Airway epithelial cell (primary cell): ENCODE data around the gene PDGFA. TPM values are rescaled to one million over a fixed set of nuclear protein-coding genes. Genes with fewer than 3 reads are reported as not detected.

Experiments used
- total RNA-seq: library from RNA; depleted of rRNA; stranded (reverse); fragments of >200 nt; gene quantifications from 2 replicates; pipeline ENCODE4 v1.2.3, GENCODE V29; 2015

The PDGFA gene
- total RNA-seq: 58.2 and 72.8 TPM in 2 replicates

GRCh38 chr7:519484-520390, at the start of gene PDGFA:
PDGFA (minus strand) TSS chr7:519846; CDS start chr7:519001, 845 bp downstream.

Other genes with a start within 250 kb of the PDGFA start
- not detected in 2 replicates for gene FOXL3, start 229.7 kb downstream of the PDGFA start, total RNA-seq
- 57.6 and 65.0 TPM in 2 replicates for gene DNAAF5, start 206.9 kb upstream of the PDGFA start, total RNA-seq
- gene PRKAR1B, start 207.4 kb upstream of the PDGFA start, total RNA-seq: 9.3 and 17.4 TPM in 2 replicates